HepG2 (cell line): ENCODE measurements around the gene SLC38A2. TPM values are rescaled to one million over a fixed set of nuclear protein-coding genes. Genes with fewer than 3 reads are reported as not detected.

ENCODE experiments used
- ATAC-seq: fragments of 200-7000 bp; cut with Tn5 transposase; 3 replicates; pipeline ENCODE4 v1.9.1; 2020; ENCODE audit warnings: mild to moderate bottlenecking, moderate library complexity
- BruUV-seq: library from RNA; stranded (reverse); fragments of 400-500 nt; replicated peaks from 2 replicates; lab custom pipeline; 2021; lab: Mats Ljungman, UMichigan
- CTCF ChIA-PET: fragments of 300-600 bp; formaldehyde crosslinking; extraction: SDS; loops from one replicate; lab custom pipeline; 2021; ENCODE audit warnings: low total read pairs, inconsistent platforms, low intra/inter-chr PET ratio; lab: Yijun Ruan, JAX
- POLR2A ChIA-PET: fragments of 350-600 bp; sonication (Branson Sonifier 250); formaldehyde crosslinking; loops from one replicate; lab custom pipeline; 2020; ENCODE audit warnings: antibody characterized with exemption, inconsistent platforms; lab: Yijun Ruan, JAX
- DNase-seq: peaks from one replicate; pipeline ENCODE4 v3.0.0-alpha.2; 2015; ENCODE audit warnings: low spot score
- FAIRE-seq: peaks from 3 replicates; lab custom pipeline; 2011; peaks lifted over from hg19 to GRCh38; lab: Jason Lieb, UNC
- H2AFZ ChIP-seq: one replicate; pipeline ENCODE4 v1.6.1; 2011; ENCODE audit warnings: low read length, inconsistent platforms
- H3K27ac ChIP-seq: fragments of 300-600 bp; 3 replicates; pipeline ENCODE4 v1.8.0; 2011; ENCODE audit warnings: mixed run types, mild to moderate bottlenecking, mixed read lengths, low read length, inconsistent platforms; ENCODE audit not compliant: insufficient read depth; ENCODE audit errors: extremely low read length
- H3K27me3 ChIP-seq, 2 experiments: fragments of 200-600 bp in 1 of 2; 2 replicates in 1 of 2; 3 replicates in 1 of 2; pipeline versions ENCODE4 v1.6.0 to v1.8.0; 2011; ENCODE audit warnings: low read length in 2 of 2, mild to moderate bottlenecking in 2 of 2, moderate library complexity in 2 of 2, inconsistent platforms in 1 of 2; ENCODE audit not compliant: insufficient read depth in 2 of 2, control insufficient read depth in 1 of 2
- H3K36me3 ChIP-seq, 2 experiments: fragments of 200-600 bp in 1 of 2; replicated peaks in 1 of 2; 2 replicates in 1 of 2; 3 replicates in 1 of 2; pipeline versions ENCODE4 v1.5.1 to v1.8.0; 2011; ENCODE audit warnings: low read length in 2 of 2, inconsistent platforms in 1 of 2; ENCODE audit not compliant: insufficient read depth in 2 of 2, control insufficient read depth in 1 of 2
- H3K4me1 ChIP-seq: 2 replicates; pipeline ENCODE4 v1.5.1; 2012; ENCODE audit warnings: low read length, inconsistent platforms; ENCODE audit not compliant: insufficient read depth
- H3K4me2 ChIP-seq: 2 replicates; pipeline ENCODE4 v1.6.0; 2011; ENCODE audit warnings: low read depth, low read length, inconsistent platforms
- H3K4me3 ChIP-seq, 3 experiments: fragments of 200-600 bp in 1 of 3; sonication (generic), shearing (Covaris generic) in 1 of 3; replicated peaks in 1 of 3; 2 replicates each; pipeline ENCODE4 v1.5.1; 2011 to 2016; ENCODE audit warnings: low read length in 3 of 3, inconsistent platforms in 2 of 3, low read depth in 2 of 3, mild to moderate bottlenecking in 2 of 3, control low read depth in 1 of 3, mixed read lengths in 1 of 3; ENCODE audit not compliant: insufficient read depth in 1 of 3
- H3K79me2 ChIP-seq: one replicate; pipeline ENCODE4 v1.6.1; 2011; ENCODE audit warnings: low read length, inconsistent platforms; ENCODE audit not compliant: insufficient read depth
- H3K9ac ChIP-seq: 2 replicates; pipeline ENCODE4 v1.6.0; 2011; ENCODE audit warnings: mild to moderate bottlenecking, low read depth, low read length, inconsistent platforms; ENCODE audit not compliant: insufficient read depth
- H3K9me3 ChIP-seq: 2 replicates; pipeline ENCODE4 v1.5.1; 2012; ENCODE audit warnings: mild to moderate bottlenecking, low read length
- H4K20me1 ChIP-seq: 2 replicates; pipeline ENCODE4 v1.6.0; 2011; ENCODE audit warnings: inconsistent platforms, mild to moderate bottlenecking, low read length, moderate library complexity; ENCODE audit not compliant: insufficient read depth
- CBFB ChIP-seq: sonication (generic); formaldehyde crosslinking; IDR thresholded peaks from 2 replicates; pipeline ENCODE4 v1.4.0; 2020; ENCODE audit warnings: missing genetic modification reagents
- EEA1 ChIP-seq: sonication (generic); formaldehyde crosslinking; IDR thresholded peaks from 2 replicates; pipeline ENCODE4 v1.5.1; 2020; ENCODE audit warnings: mild to moderate bottlenecking, missing genetic modification reagents, borderline replicate concordance
- HDAC2 ChIP-seq: sonication (generic); formaldehyde crosslinking; IDR thresholded peaks from 2 replicates; pipeline ENCODE4 v1.4.0; 2020; ENCODE audit warnings: missing genetic modification reagents
- NR2F6 ChIP-seq, 2 experiments: IDR thresholded peaks; 2 replicates each; pipeline ENCODE4 v1.6.1; 2016; ENCODE audit warnings: antibody characterized with exemption in 1 of 2, mild to moderate bottlenecking in 1 of 2
- SIX4 ChIP-seq: sonication (generic); formaldehyde crosslinking; IDR thresholded peaks from 2 replicates; pipeline ENCODE4 v1.4.0; 2020; ENCODE audit warnings: missing genetic modification reagents
- XBP1 ChIP-seq: sonication (generic); formaldehyde crosslinking; IDR thresholded peaks from 2 replicates; pipeline ENCODE4 v1.5.0; 2020; ENCODE audit warnings: missing genetic modification reagents
- ZBTB44 ChIP-seq: sonication (generic); formaldehyde crosslinking; IDR thresholded peaks from 2 replicates; pipeline ENCODE4 v1.4.0; 2020; ENCODE audit warnings: missing genetic modification reagents
- ZC3H13 ChIP-seq: sonication (generic); formaldehyde crosslinking; IDR thresholded peaks from 2 replicates; pipeline ENCODE4 v1.8.1; 2023; ENCODE audit warnings: mild to moderate bottlenecking, missing genetic modification reagents, moderate library complexity
- ZNF292 ChIP-seq: sonication (generic); formaldehyde crosslinking; IDR thresholded peaks from 2 replicates; pipeline ENCODE4 v1.8.1; 2022; ENCODE audit warnings: mild to moderate bottlenecking, low read depth, missing genetic modification reagents, borderline replicate concordance
- ZNF501 ChIP-seq: sonication (generic); formaldehyde crosslinking; IDR thresholded peaks from 2 replicates; pipeline ENCODE4 v1.5.1; 2020; ENCODE audit warnings: mild to moderate bottlenecking, moderate library complexity, missing genetic modification reagents
- ZNF598 ChIP-seq: sonication (generic); formaldehyde crosslinking; IDR thresholded peaks from 2 replicates; pipeline ENCODE4 v1.5.1; 2020; ENCODE audit warnings: mild to moderate bottlenecking, missing genetic modification reagents, borderline replicate concordance
- WGBS: methylation state at CpG from one replicate; pipeline ENCODE4 v1.1.6; 2017; ENCODE audit warnings: low lambda C conversion rate; 5-methylcytosine and 5-hydroxymethylcytosine counted together
- in situ Hi-C: cut with HindIII; loops from 2 replicates; pipeline ENCODE4 v1.10.0; 2017; ENCODE audit warnings: low pct_unique_long_range_greater_than_20kb; ENCODE audit not compliant: extremely low pct_ligation_motif_present
- intact Hi-C: fragments of 100-400 bp; cut with micrococcal nuclease; formaldehyde crosslinking; loops from one replicate; pipeline ENCODE4 v1.10.0; 2022; ENCODE audit not compliant: unreplicated experiment
- polyA plus RNA-seq, 8 experiments: library from polyadenylated mRNA; depleted of rRNA in 3 of 8; stranded (reverse) in 7 of 8; unstranded in 1 of 8; fragments of >200 nt; fragmentation: Illumina TruSeq in 4 of 8; extraction: Trizol in 4 of 8; gene quantifications; 2 replicates each; pipeline versions ENCODE4 v1.2.1 to v1.2.3, GENCODE V29; 2011 to 2016; ENCODE audit warnings: low read depth in 4 of 8, missing spikeins in 1 of 8, mixed read lengths in 1 of 8; ENCODE audit not compliant: insufficient read depth in 1 of 8
- total RNA-seq, 5 experiments: library from RNA; depleted of rRNA; stranded (reverse); fragments of >200 nt; fragmentation: Illumina TruSeq; extraction: Trizol; gene quantifications; 2 replicates each; pipeline ENCODE4 v1.2.3, GENCODE V29; 2016; ENCODE audit warnings: low read depth in 1 of 5
- TF ChIP-seq, protein P1 (sequence below): sonication (generic); formaldehyde crosslinking; IDR thresholded peaks from 2 replicates; pipeline ENCODE4 v1.4.0; 2020; ENCODE audit warnings: mild to moderate bottlenecking, missing genetic modification reagents
- TF ChIP-seq, protein P2 (sequence below): sonication (generic); formaldehyde crosslinking; IDR thresholded peaks from 2 replicates; pipeline ENCODE4 v1.5.0; 2020; ENCODE audit warnings: missing genetic modification reagents, mild to moderate bottlenecking, borderline replicate concordance

The SLC38A2 gene
- total and polyA plus RNA-seq, 2 of the 13 experiments (the other 11 are each of a cell fraction or from before 2014, with no cell fraction given) = 368 to 880 TPM

- FAIRE-seq = peak; percentile 42
- peaks cover 50% of the 10 kb centered on the region for H4K20me1 ChIP-seq
- intact Hi-C loops (loop anchor here (5.0 kb wide), 1 partner anchor 320 kb away; no protein-coding TSS in a partner anchor), in situ Hi-C loops (no loop called here)
- peak; percentile 59 for ATAC-seq
- H3K9ac ChIP-seq = no peak overlapping the region
- no TSS peak for BruUV-seq
- POLR2A ChIA-PET = interaction anchor here (0.7 to 4.5 kb wide), 11 partner anchors 7 to 626 kb away, joined by 3 to 23 read pairs (median 4); no protein-coding TSS in a partner anchor
- H3K27ac ChIP-seq = peak overlapping the region; percentile 10
- no peak overlapping the region for H3K4me2 ChIP-seq
- DNase-seq = peak; percentile 75
- no peaks in the 10 kb centered on the region for H3K9me3 ChIP-seq
- no peak overlapping the region for H2AFZ ChIP-seq
- 3% methylated on average over 6 of the region's 6 CpGs for WGBS
- H3K36me3 ChIP-seq = peaks cover 4 to 23% of the 10 kb centered on the region in 2 experiments
- H3K79me2 ChIP-seq = no peaks in the 10 kb centered on the region
- H3K27me3 ChIP-seq = no peaks in the 10 kb centered on the region
- no peak overlapping the region for H3K4me3 ChIP-seq
- peaks cover 16% of the 10 kb centered on the region for H3K4me1 ChIP-seq
- CTCF ChIA-PET = no interaction called here
- no peak for TF ChIP-seq ZBTB44 (CRISPR knock-in tag)
- TF ChIP-seq XBP1 (CRISPR knock-in tag) = 0 out of 2 replicates have a peak, but pooled peaks have one; percentile 38
- 0 out of 2 replicates have a peak, but pooled peaks have one; percentile 14 for TF ChIP-seq HDAC2 (CRISPR knock-in tag)
- TF ChIP-seq SIX4 (CRISPR knock-in tag) = no peak
- TF ChIP-seq, protein P1, sequence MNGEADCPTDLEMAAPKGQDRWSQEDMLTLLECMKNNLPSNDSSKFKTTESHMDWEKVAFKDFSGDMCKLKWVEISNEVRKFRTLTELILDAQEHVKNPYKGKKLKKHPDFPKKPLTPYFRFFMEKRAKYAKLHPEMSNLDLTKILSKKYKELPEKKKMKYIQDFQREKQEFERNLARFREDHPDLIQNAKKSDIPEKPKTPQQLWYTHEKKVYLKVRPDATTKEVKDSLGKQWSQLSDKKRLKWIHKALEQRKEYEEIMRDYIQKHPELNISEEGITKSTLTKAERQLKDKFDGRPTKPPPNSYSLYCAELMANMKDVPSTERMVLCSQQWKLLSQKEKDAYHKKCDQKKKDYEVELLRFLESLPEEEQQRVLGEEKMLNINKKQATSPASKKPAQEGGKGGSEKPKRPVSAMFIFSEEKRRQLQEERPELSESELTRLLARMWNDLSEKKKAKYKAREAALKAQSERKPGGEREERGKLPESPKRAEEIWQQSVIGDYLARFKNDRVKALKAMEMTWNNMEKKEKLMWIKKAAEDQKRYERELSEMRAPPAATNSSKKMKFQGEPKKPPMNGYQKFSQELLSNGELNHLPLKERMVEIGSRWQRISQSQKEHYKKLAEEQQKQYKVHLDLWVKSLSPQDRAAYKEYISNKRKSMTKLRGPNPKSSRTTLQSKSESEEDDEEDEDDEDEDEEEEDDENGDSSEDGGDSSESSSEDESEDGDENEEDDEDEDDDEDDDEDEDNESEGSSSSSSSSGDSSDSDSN = peak; percentile 51
- no peak; the same call in 1 of the 2 replicates for TF ChIP-seq ZNF501 (CRISPR knock-in tag)
- TF ChIP-seq CBFB (CRISPR knock-in tag) = peak; percentile 39
- peak; percentile 98 for TF ChIP-seq ZC3H13 (CRISPR knock-in tag)
- TF ChIP-seq EEA1 (CRISPR knock-in tag) = no peak
- TF ChIP-seq, protein P2, sequence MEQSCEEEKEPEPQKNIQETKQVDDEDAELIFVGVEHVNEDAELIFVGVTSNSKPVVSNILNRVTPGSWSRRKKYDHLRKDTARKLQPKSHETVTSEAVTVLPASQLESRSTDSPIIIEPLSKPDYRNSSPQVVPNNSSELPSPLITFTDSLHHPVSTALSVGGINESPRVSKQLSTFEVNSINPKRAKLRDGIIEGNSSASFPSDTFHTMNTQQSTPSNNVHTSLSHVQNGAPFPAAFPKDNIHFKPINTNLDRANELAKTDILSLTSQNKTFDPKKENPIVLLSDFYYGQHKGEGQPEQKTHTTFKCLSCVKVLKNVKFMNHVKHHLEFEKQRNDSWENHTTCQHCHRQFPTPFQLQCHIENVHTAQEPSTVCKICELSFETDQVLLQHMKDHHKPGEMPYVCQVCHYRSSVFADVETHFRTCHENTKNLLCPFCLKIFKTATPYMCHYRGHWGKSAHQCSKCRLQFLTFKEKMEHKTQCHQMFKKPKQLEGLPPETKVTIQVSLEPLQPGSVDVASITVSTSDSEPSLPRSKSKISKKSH (CRISPR knock-in tag) = no peak
- no peak; the same call in 1 of the 2 replicates for TF ChIP-seq NR2F6 (IDR thresholded peaks at IDR 0.05)
- TF ChIP-seq NR2F6 (CRISPR knock-in tag; IDR thresholded peaks at IDR 0.05) = no peak; the same call in 1 of the 2 replicates
- TF ChIP-seq ZNF598 (CRISPR knock-in tag) = no peak
- no peak for TF ChIP-seq ZNF292 (CRISPR knock-in tag)
Measured at GRCh38 chr12:46357438-46358324, 14.9 kb downstream of the SLC38A2 start.
